Left cardiac atrium (tissue), 4 donors: ENCODE measurements around the gene SLC13A4. TPM values are rescaled to one million over a fixed set of nuclear protein-coding genes. Genes with fewer than 3 reads are reported as not detected.
"Not testable (repeated sequence)": the region's sequence is repeated elsewhere in the genome, so short reads cannot be mapped to it uniquely, and the experiment has no call there.

Experiments used
- ATAC-seq, 2 donors: fragments of 200-7000 bp; cut with Tn5 transposase; one replicate each; pipeline ENCODE4 v1.9.1; 2020; ENCODE audit warnings: mild to moderate bottlenecking in 2 of 2, moderate library complexity in 2 of 2
- DNase-seq: peaks from one replicate; pipeline ENCODE4 v3.0.0-alpha.2; 2020
- intact Hi-C, 2 donors: fragments of 100-400 bp; cut with DNase I; formaldehyde crosslinking; loops; one replicate each; pipeline versions ENCODE4 v1.14.1 to v1.15.1; 2022 to 2023
- total RNA-seq, 2 donors: library from RNA; stranded (reverse); fragmentation: NEBNext Ultra II Directional; extraction: Animal tissue kit (Norgen Biotek cat#: 25700); gene quantifications; one replicate each; pipeline ENCODE4 v1.2.1, GENCODE V29; 2021
- donor health status: DM: no; HTN: yes; CAD: no.
- donor health status: DM: no; HTN: yes; CAD: no; lungs with severe emphysema.
- donor health status: DM: yes; HTN: yes; CAD: no.
- donor health status: Dilated cardiomyopathy.

Gene SLC13A4
- total RNA-seq, 2 donors from 2014 or later, result not detected

GRCh38 chr7:135672560-135673359, 55.2 kb downstream of the SLC13A4 start:
- intact Hi-C loops, result loop anchor here (5.0 to 10.0 kb wide), 3 partner anchors 85 to 335 kb away; no protein-coding TSS in a partner anchor
- DNase-seq (no peak), ATAC-seq (peak; percentile 77 to 88)

- intact Hi-C loops, result loop anchor here (2.0 to 10.0 kb wide), 4 partner anchors 87 to 337 kb away; no protein-coding TSS in a partner anchor
- DNase-seq (no peak), ATAC-seq (peak in 1 of 2 donors; percentile 71)
These were observed 57.8 kb downstream of the SLC13A4 start for GRCh38 chr7:135670179-135670578.

GRCh38 chr7:135669774-135670173, 58.2 kb downstream of the SLC13A4 start:
- ATAC-seq (peak in 1 of 2 donors; percentile 26), DNase-seq (no peak)
- intact Hi-C loops, result loop anchor here (2.0 to 10.0 kb wide), 4 partner anchors 88 to 338 kb away; no protein-coding TSS in a partner anchor

DNA sequence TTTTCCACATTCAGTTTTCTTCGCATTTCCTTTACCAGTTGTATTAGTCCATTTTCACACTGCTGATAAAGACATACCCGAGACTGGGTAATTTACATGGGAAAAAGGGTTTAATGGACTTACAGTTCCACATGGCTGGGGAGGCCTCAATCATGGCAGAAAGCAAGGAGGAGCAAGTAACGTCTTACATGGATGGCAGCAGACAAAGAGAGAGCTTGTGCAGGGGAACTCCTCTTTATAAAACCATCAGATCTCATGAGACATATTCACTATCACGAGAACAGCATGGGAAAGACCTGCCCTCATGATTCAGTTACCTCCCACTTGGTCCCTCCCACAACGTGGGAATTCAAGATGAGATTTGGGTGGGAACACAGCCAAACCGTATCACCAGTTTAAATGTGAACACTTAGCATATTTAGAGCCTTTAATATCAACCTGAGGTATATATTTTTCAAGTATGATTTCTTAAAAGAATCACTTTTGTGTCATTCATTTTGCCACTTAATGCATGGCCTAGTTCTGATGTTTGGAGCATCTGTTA, 59.1 kb downstream of the SLC13A4 start:
- ATAC-seq, DNase-seq, intact Hi-C loops: not testable (repeated sequence)

- intact Hi-C loops, ATAC-seq, DNase-seq: not testable (repeated sequence)
These were observed 60.4 kb downstream of the SLC13A4 start for GRCh38 chr7:135667626-135668025.

DNA sequence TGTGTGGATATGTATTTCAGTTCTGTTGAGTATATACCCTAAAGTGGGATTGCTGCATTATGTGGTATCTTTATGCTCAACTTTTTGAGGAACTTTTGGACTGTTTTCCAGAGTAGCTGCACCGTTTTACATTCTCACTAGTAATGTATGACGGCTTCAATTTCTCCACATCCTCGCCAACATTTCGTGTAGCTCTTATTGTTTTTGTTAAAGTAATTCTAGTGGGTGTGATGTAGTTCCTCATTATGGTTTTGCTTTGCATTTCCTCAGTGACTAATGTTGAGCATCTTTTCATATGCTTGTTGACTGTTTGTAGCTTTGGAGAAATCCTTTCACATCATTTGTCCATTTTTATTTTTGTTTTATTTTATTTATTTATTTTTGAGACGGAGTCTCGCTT, 61.1 kb downstream of the SLC13A4 start:
- no peak for DNase-seq
- no peak for ATAC-seq
- intact Hi-C loops, result no loop called here

- ATAC-seq, result no peak
- intact Hi-C loops, result no loop called here
- DNase-seq, result no peak
These were observed 61.8 kb downstream of the SLC13A4 start for GRCh38 chr7:135666156-135666555.

DNA sequence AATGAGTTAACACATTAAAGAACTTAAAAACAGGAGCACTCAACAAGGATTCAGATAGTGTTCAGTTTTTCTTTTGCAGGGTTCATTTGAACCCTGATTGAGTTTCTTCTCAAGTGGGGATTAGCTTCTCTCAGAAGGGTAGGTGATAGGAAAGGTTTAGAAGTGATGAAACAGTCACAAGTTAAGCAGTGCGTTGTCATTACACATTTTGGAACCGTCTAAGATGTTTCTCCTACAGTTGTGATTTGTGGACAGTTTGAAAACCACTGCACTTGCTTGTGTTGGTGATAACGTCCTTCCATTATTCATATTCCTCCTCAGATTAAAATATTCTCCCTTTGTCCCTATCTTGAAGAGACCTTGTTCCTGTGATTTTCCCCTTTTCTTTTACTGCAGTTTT, 62.9 kb downstream of the SLC13A4 start:
- intact Hi-C loops, result no loop called here
- DNase-seq, result no peak
- no peak for ATAC-seq

DNA sequence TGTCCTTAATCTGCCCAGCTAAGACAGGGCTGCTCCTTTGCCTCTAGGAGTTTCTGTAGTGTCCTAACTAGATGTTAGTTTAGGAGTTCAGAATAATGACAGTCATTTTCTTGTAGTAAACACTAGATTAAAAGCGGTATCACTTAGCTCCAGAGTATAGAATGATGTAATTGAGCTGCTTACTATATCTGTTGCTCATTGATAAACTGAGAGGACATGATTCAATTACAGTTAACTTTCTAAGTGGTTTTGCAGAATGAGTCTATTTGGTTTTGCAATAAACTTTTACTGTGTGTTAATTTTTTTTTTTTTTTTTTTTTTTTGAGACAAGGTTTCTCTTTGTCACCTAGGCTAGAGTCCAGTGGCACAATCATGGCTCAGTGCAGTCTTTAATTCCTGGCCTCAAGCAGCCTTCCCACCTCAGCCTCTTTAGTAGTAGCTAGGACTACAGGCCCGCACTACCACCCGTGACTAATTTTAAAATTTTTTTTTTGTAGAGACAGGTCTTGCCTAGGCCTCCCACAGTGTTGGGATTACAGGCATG, 63.9 kb downstream of the SLC13A4 start:
- DNase-seq (no peak), ATAC-seq (no peak)
- intact Hi-C loops, result no loop called here

DNA sequence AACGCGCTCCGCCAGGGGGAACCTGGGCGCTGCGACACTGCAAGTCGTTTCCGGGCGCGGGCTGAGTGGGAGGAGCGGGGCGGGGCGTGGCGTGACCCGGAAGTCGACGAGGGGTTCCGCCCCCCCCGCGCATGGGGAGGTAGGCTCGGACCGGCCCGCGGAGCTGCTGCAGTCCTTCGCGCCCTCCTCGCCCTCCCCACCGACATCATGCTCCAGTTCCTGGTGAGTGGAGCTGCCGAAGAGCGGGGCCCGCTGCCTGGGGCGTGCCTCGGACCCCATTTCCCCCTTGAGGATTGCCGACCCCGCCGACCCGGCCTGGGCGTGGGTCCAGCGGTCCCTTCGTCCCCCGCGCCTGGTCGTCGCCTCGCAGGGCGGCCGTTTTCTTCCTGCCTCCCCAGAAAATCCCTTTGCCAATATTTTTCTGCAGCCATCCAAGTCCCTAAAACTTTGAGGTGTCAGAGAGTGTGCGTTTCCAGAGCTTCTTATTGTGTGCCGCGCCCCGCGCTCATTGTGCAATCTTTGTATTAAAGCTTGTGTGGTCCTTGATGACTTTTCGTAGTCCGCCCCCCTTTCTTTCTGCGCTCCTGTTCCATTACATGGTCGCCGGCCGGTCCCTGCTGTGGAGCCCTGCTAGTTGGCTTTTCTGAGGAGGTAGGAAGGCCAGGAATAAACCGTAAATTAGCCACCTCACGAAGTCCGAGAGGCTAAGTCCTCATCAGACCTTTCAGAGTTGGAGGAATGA, 65.4 kb downstream of the SLC13A4 start, which contains the start of gene STMP1:
Gene STMP1 (plus strand): TSS at position 142 of the 742 bp plus-strand sequence.
- intact Hi-C loops, result no loop called here
- DNase-seq (peak; percentile 97), ATAC-seq (peak; percentile 98 to 99)

DNA sequence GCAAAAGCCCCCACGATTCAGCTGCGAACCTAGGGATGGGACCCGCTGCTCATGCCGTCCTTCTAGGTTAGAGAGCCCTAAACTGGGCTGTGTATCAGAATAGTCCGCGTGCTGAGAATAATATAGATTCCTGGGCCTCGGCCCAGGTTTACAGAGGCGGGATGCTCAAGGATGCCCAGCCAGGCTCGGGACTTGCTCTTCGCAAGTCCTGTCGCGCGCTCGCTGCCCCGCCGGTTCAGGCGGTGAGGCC, 65.9 kb downstream of the SLC13A4 start:
- ATAC-seq, result no peak
- intact Hi-C loops, result no loop called here

GRCh38 chr7:135661311-135662122, 66.5 kb downstream of the SLC13A4 start:
- intact Hi-C loops, result no loop called here
- ATAC-seq (peak in 1 of 2 donors; percentile 12), DNase-seq (no peak)

More for the DNA sequence above, 65.9 kb downstream of the SLC13A4 start:
- DNase-seq, result no peak

DNA sequence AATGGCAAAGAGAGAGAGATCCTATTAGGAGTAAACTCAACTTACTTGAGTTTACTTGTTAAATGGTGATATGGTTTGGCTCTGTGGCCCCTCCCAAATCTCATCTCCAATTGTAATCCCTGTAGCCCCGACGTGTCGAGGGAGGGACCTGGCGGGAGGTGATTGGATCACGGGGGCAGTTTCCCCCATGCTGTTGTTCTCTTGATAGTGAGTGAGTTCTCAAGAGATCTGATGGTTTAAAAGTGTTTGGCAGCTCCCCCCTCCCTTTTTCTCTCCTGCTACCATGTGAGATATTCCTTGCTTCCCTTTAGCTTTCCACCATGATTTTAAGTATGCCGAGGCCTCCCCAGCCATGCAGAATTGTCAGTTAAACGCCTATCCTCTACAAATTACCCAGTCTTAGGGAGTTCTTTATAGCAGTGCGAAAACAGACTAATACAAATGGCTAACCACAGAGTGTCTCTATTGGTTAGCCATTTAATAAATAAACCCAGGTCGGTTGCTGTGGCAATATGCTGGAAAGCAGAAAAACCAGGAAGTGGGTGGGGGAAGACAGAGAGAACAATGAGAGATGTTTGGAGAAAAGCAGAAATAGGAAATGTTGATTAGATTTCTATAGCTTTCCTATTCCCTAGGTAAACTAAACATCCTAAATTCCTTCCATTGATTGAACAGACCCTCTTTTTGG, 68.7 kb downstream of the SLC13A4 start:
- DNase-seq, result no peak
- ATAC-seq, result no peak
- intact Hi-C loops, result no loop called here

DNA sequence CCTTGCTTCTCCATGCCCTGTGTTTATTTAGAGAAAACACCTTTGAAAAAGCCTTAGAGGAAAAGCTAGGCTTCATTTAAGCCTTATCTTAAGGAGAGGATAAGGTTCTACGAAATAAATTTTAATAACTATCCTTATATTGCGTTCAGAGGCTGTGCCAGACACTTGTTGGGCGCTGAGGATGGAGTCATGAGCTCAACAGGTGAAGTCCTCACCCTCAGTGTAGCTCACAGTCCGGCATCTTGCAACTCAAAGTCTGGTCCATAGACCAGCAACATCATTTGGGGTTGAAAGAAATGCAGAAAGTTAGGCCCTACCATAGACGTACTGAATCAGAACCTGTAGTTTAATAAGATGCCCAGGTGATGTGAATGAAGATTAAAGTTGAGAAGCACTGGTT, 69.4 kb downstream of the SLC13A4 start:
- no peak for ATAC-seq
- DNase-seq, result no peak
- intact Hi-C loops, result no loop called here

DNA sequence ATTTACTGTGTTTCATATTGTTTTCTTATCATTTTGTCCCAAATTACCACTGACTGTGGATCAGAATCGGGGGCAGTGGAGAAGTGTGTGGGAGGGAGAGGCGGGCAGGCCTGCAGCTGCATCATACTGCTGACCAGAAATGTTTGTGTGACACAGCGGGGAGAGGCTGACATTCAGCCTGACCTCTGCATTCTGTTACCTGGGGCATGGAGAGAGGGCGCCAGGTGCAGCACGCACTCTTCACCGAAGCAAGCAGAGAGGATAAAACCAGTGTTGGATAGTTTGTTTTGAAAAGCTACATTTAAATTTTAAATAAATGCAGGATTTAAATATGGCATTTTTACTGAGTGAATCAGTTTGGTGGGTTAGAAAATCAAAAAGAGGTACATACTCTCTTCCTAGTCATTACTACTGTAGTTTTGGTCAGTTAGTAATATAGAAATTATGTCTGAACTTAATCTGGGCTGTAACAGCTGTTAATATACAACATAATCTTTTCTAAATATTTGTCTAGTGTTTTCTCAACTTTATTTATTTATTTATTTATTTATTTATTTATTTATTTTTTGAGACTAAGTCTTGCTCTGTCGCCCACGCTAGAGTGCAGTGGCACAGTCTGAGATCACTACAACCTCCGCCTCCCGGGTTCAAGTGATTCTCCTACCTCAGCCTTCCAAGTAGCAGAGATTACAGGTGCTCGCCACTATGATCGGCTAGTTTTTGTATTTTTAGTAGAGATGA, 74.5 kb downstream of the SLC13A4 start:
- intact Hi-C loops, result no loop called here
- no peak for DNase-seq
- no peak for ATAC-seq

GRCh38 chr7:135650831-135651573, 77.0 kb downstream of the SLC13A4 start:
- DNase-seq (no peak), ATAC-seq (peak; percentile 44 to 70)
- intact Hi-C loops, result no loop called here

- intact Hi-C loops, result loop anchor here (5.0 kb wide), 1 partner anchor 371 kb away; no protein-coding TSS in a partner anchor
- ATAC-seq (no peak), DNase-seq (no peak)
These were observed 79.8 kb downstream of the SLC13A4 start for GRCh38 chr7:135648235-135648634.
